ENCODE measurements around the gene STX8.
"Not testable (repeated sequence)": the region's sequence is repeated elsewhere in the genome, so short reads cannot be mapped to it uniquely, and the experiment has no call there.

The STX8 gene

DNA sequence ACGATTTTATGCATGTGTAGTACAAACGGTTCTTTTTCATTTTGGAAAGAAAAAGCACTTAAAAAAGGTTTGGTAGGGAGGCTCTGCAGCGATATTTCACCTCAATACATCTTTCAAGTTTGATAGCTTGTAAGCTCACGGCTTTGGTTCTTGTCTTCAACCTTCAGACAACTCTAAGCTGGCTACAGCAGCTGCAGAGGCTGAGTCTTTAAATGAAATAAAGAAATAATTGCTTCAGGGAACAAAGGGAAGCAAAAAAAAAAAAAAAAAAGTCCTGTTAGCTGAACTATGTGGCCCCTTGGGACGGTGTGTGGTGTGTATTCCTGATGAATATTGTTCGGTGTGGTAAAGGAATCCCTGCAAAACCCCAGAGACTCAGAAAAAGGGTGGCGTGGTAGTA, 289.2 kb downstream of the STX8 start:
- peak; percentile 29 for DNase-seq

DNA sequence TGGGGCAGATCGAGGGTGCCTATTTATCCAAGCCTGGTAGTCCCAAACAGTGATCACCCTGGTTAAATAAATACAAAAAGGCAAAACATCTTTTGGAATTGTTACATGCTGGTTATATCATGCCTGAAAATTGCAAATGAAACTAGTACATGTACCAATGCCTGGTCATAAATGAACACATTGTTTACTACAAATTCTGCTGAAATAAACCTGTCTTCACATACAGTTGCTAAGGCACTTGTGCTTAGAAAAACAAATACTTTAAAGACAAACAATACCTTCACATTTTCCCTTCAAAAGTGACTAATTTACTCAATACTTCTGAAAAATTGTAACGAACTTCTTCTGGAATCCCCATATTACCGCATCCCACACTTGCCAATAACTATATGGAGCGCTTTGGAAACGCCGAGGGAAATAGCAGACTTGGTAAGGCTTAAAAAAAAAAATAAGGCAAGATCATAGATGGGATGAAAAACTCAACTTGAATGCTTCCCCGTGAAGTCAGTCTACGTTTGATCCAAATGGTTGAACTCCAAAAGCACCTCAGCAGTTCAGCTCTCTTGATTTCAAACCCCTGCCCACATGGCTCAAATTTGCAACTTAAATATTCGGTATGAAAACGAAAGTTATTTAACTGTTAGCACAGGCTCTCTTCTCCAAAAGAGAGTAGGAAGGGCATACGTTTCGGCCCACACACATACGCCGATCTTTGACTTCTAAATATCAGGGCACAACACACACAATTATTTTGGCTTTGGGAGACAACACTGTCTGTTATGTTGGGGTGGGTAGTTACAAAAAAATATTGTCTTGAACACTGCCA, 289.8 kb downstream of the STX8 start:
- DNase-seq, result no peak

DNA sequence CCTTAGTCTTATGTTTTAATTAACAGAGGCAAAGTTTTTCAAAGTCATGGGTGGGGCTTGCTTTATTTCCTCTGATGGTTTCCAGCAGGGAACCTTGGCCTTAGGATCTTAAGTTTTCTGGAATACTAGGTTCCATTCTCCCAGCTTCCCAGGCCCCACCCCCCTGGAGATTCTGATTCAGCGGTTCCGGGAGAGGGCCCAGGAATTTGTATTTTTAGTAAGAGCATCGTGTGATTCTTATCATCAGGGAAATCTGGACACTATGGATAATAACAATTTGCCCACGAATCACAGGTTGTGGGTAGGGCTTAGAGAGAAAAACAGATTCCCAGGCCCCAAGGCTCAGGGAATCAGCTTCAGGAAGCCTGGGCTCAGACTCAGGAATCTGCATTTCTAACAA, 290.7 kb downstream of the STX8 start:
- DNase-seq, result no peak

DNA sequence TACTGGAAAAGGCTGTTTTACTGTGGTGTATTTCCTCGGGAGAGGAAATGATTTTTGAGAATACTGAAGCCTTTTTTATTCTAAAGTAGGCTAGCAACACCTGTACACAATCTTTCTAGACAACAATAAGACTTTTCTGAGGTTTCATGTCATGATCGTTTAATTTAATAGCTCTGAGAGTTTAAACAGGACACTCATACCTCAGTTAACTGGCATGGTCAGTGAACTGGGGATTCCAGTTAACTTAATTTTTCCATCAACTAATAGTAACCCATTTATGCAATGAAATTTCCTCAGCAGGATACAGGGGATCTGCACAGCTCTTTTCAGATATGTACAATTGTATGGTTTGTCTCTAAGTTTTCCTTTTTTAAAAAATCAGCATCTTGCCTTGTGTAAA, 291.7 kb downstream of the STX8 start:
- no peak for DNase-seq

DNA sequence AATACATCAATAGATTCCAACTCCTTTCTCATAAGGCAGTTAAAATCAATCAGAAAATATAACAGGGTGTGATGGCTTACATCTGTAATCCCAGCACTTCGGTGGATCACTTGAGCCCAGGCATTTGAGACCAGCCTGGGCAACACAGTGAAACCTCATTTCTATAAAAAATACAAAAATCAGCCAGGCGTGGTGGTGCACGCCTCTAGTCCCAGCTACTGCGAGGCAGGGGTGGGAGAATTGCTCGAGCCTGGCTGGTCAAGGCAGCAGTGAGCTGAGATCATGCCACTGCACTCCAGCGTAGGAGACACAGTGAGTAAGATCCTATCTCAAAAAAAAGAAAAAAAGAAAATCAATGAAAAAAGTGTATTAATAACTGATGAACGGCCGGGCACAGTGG, 295.7 kb downstream of the STX8 start:
- DNase-seq, result no peak

DNA sequence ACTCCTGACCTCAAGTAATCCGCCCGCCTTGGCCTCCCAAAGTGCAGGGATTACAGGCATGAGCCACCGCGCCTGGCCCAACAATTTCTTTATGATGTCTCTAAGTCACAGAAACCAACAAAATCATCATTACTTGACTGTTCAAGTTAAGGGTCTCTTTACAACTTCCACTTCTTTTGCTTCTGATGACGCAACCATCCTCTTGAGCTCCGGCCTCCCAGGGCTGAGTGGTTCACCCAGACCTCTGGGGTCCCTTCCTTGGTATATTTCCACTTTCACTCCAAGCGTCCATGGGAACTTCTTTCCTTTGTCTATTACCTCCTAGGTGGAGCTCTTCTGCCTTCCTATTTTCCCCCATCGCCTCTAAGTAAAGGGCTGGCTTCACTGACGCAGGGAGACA, 300.6 kb downstream of the STX8 start:
- no peak for DNase-seq

DNA sequence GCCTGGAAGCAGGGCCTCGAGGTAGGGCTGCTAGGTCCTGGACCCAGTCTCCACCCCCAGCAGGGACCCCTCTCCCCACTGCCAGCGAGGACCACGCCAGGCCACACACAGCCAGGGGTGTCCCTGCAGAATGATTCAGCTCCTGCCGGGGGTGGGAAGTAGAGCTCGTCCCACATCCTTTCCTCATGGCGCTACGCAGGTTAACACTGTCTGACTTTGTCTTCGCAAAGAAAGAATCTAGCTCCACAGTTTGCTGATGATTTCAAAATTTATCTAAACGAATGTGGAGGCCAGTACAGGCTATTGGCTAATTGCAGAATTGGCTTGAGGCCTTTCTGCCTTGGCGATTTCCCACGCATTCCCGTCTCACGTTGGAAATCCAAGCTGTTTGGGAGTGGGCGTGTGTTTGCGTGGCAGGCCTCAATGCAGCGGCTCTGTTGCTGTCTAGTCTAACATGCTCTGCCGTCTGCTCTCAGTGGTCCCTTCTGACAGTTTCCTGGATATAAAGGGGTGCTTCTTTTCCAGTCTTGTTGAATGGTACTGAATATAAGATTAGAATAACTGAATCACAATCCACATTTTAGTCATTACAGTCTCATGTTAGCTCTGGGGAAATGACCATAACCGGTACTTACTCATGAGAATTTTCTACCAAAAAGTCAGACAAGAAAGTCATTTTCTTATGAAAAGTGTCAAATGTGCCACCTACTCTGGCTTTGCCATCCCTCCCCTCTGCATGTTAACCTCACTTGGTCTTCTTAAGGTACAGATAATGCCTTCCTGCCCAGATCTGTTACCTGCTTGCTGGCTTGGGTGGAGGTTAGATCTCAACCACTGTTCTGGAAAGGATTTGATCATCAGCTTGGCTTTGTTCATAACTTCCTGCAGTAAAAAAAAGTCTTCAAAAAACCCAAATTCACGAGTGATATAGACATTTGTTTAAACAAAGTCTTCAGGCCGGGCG, 301.9 kb downstream of the STX8 start:
- no peak for DNase-seq

DNA sequence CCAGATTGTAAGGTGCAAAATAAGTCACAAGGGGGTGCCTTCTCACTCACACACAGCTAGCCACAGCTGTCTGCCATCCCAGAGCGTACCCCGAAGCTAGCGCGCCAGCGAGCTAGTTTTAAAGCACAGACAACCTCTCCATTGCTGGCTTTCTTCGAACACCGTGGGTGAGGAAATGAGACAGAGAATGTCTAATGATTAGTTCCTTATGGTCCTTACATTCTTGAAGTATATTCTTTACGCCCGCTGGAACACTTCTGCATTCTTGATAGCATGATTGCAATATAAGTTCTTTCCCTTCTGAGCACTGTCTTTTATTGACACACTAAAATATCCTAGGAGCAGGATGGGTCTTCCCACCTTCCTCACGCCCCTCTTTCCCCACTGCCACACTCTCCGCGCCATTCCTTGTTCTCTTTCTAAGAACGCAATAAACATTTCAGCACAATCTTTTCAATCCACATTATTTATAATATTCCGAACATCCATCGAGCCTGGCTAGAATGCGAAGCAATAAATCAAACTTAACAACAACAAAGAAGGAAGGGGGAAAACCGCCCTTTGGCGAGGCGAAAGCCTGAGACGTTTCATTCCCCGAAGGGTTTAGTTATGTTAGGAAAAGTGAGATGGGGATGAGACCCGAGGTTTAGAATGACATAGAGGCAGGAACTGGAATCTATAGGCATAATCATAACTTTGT, 303.0 kb downstream of the STX8 start:
- DNase-seq, result no peak

DNA sequence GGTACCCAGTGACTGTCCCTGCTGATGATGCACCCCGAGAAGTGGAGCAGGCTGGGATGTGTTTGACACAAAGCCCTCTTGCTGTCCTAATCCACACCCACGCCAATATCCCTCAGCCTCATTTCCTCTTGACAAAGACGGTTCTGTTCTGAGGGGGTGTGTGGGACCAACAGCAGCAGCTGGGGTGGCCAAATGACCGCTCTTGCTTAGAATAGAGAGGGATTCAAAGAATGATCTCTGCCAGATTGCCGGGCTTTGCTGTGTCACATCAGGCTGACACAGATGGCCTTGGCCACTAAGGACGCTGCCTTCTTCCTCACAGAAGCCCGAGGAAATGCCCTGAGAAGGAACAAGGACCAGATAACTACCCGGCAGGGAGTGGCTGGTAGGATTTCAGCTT, 303.6 kb downstream of the STX8 start:
- no peak for DNase-seq

DNA sequence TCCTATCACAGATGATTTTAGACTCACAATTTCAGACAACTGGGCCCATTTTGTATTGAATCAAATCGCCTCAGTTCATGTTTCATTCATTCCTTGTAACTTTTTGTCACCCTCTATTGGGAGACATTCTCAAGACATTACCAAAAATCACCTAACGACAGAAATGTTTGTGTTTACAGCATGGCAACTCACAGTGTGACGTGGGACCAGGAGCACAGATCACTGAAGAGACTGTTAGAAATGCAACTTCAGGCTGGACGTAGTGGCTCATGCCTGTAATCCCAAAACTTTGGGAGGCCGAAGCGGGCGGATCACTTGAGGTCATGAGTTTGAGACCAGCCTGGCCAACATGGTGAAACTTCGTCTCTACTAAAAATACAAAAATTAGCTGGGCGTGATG, 304.7 kb downstream of the STX8 start:
- DNase-seq, result no peak

DNA sequence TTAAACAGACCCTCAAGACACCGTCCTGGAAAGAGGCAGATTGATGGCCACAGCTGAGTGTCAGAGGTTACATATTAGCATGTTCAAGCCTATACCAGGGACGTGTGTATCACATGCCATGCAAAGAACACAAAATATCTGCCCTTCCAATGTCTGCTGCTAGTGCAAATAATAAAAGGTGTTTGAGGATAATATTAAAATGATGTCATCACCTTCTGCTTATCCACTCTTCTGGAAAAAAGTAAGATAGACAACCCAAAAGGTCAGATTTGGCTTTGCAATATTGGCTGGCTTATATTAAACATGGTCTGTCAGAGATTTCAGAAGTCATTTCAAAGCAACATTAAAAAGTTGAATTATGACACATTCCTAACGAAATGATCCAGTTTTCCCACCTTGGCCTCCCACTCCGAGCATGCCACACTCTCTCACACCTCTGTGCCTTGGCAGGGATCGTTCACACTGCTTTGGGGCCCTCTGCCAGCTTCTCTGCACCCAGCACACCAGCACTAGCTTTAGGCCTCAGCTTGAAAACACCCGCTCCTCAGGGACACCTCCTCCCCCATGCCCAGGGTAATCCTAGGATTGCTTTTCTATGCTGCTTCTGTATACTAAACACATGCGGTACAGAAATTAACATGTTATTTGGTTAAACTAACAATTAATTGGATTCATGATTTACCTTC, 306.1 kb downstream of the STX8 start:
- no peak for DNase-seq

DNA sequence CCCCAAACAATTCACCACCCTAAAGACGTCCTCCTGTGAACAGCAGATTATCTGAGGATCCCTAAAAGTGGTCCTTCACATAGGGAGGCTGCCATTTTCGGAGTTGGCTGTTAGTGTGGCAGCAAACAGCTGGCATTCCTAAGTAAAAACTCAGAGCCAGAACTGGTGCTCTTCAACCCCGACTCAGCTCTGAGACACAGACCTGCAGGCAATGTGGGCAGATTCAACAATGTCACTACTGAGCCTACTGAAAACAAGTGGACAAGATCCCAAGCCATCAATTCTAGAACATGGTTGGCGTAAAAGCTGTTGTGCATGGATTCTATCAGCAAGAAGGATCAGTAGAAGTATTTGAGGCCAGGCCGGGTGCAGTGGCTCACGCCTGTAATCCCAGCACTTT, 307.1 kb downstream of the STX8 start:
- DNase-seq, result no peak

DNA sequence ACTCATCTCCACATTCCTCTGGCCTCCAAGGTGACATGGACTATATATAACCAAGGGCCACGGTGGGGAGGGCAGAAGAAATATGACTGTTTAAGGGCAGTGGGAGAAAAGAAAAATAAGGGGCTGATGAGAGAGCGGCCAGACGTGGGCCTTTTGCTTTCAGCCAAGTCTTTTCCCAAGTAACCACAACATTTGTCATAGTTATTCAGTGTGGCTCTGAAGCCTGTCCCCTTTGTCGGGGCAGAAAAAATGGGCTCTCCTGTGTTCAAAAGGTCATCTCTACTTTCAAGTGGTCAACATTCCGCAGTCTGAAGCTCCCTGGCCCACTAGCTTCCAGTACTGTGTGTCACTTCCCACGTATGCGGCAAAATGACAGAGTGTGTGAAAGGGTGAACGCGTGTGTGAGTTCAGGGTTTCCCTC, 308.9 kb downstream of the STX8 start:
- no peak for DNase-seq

DNA sequence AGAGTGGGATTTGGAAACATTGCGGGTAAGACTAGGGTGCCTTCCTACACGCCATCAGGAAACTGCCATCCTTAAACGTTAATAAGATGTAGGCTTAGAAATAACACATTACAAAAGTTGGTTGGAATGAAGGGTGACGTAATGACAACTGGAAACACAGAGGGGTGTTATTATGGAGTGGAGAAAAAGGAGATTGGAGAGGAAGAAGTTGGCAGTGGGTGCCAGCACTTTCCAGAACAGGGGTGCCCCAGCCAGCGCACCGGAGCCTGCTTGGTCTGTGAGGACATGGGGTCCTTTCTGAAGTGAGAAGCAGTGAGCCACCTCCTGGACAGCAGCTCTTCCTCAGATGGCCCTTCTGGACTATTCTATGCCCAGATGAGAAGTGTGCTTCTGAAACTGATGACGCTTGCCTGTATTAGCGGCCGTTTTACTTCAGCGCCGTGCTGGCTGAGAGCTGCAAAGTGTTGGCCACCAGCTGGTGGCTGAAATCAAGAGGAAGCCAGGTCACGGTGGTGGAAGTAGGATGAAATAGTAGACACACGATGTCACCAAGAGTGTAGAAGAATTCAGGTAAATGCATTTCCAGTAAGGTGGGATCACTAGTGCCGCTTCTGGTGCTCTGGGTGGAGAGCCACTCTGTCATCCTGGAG, 309.5 kb downstream of the STX8 start:
- no peak for DNase-seq

DNA sequence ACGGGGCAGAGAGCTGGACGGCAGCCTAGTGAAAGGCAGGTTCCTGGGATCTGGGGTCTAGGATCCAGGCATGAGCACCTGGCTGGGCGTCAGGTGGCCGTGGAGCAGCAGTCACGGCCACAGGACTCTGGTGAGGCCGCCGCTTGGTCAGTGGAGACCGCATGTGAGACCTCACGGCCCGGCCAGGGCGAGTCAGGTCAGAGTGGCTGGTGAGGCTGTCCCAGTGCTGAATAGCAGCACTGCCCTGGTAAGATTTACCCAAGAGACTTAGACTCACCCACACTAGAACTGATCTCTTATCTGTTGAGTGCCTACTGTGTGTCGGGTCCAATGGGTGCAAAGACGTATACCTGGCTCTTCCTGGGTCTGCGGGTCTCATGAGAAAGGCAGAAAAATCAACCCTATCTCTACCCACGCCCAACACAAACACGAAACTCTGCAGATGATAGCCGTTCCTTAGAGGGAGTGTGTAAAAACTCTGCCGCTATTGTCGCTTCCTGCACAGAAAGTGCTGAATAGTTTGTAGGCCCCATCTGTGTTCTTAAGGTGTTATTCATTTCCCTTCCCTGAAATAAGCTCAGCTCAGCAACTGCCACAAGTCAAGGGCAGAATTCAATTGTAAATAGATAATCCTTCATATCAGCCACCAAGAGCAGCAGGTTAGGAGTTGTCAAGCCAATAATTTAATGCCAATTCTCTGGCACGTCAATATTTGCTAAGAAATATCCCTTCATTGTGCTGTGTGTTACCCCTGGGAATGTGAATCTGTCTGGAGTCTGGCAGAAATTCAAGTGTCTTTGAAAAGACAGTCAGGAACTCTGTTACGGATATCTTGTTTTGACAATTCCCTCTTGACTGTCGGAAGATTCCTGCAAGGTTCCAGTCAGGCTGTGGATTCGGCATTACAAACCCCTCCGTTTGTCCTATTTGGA, 314.3 kb downstream of the STX8 start:
- DNase-seq, result no peak

DNA sequence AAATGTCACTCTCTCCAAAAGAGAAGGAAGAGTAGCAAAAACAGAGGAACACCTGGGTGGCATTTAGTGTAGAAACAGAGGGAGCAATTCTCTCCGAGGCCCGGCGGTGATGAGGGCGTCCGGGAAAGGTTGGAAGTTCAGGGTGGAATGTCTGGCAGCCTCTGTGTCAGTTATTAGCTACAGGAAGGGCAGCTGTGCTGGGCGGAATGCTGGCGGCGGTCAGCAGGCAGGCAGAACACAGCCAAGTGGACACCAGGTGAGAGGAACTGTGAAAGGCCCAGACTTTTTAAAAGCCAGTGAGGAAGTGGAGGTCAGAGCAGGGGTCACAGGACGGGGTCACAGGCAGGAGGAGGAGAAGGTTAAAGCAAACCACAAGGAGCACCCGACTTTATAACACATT, 316.2 kb downstream of the STX8 start:
- DNase-seq, result peak; percentile 40

DNA sequence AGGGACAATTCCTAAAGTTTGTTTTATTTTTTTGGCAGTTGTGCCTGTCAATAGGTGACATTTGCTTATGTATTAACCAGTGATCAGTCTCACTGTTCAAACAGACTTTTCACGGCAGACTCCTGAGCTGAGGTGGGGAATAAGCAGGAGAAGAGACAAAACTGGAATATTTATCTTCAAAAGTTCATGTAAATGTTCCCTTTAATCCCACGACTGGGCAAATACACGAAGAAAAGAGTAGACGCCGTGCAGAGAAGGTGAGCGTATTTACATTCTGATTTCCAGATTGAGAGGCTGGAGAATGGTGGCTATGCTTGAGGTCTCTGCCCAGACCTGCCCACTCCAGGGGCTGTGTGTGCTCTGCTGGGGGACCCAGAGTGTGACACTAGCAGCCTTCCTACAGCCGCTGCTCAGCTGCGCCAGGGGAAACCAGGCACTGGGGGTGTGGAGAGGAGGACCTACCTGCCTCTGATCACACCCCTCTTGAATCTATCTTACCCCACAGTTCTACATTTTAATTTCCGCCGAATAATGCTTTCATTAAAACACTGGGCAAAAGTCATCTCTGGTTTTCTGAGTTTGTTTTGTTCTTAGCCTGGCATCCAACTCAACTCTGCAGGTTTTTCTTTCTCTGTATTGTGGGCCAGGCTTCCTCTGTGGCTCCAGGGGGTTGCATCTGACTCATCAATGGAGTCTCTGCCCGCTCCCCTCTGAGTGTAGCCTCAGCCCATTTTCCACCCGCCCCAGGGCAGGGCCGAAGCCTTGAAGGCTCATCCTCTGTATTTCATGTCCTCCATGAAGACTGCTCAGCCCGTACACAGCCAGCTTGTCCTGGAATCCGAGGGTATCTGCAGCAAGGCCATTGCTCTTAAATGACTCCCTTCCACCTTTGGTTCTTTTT, 317.3 kb downstream of the STX8 start:
- peak; percentile 66 for DNase-seq

DNA sequence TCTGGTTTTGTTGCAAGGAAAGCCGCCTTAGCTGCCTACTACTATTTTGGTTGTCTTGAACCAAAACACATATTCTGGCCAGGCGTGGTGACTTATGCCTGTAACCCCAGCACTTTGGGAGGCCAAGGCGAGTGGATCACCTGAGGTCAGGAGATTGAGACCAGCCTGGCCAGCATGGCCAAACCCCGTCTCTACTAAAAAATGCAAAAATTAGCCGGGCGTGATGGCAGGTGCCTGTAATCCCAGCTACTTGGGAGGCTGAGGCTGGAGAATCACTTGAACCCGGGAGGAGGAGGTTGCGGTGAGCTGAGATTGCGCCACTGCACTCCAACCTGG, 318.0 kb downstream of the STX8 start:
- not testable (repeated sequence) for DNase-seq

DNA sequence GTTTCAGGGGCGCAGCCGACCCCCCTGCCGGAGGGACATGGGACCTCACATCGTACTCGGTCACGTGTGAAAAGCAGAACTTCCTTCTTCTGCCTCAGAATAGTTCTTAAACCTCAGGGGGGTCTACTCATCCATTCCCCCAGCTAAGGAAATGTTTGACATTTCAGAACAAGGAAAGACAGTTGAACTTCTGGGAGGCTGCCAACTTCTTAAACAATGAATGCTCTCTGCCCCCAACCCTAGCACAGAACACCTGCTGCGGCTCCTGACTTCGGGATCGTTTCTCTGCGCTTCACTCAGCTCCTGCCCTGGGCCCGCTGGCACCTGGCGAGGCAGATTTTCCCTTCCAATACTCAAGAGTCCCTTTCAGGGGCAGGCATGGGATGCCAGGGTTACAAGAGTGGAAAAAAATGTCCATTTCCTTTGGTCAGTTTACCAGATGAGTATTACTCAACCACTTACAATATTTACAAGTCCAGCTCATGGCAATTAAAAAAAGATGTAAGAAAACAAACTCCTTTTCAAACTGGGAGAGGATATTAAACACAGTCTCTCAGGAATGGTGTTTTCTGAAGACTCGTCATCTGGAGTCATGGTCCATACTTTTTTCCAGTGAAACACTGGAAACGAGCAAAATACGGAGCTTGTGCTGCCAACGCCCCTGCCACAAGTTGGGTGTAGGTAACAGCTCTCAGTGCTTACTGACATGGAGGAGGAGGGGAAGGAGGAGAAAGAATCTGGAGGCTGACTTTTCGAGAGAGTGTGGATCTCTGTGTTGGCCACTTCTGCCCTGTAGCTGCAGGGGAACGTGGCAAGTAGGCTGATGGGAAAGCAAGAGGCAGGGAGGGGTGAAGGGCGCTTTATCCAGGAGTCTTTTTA, 318.6 kb downstream of the STX8 start:
- DNase-seq, result no peak

All from NCI-H146 (cell line).